Natural killer cell (primary cell): ENCODE results near the gene MAEA. TPM values are rescaled to one million over a fixed set of nuclear protein-coding genes. Genes with fewer than 3 reads are reported as not detected.

ENCODE experiments used
- ATAC-seq, 3 donors: fragments of 150-1000 bp in 2 of 3; fragments of 200-7000 bp in 1 of 3; cut with Tn5 transposase; 1 replicate in 1 of 3; 2 replicates in 2 of 3; pipeline ENCODE4 v1.10.0; 2021; ENCODE audit warnings: mild to moderate bottlenecking in 2 of 3, moderate library complexity in 2 of 3
- DNase-seq, 2 donors: peaks; one replicate each; pipeline versions ENCODE4 v3.0.0 to v3.0.0-alpha.2; 2013 to 2021; ENCODE audit warnings: mixed read lengths in 1 of 2
- H3K27ac ChIP-seq: one replicate; pipeline ENCODE4 v1.5.1; 2013; ENCODE audit warnings: mild to moderate bottlenecking, low read length
- H3K27me3 ChIP-seq: one replicate; pipeline ENCODE4 v1.6.1; 2013; ENCODE audit warnings: low read length; ENCODE audit not compliant: control insufficient read depth, insufficient read depth
- H3K36me3 ChIP-seq: one replicate; pipeline ENCODE4 v1.6.1; 2013; ENCODE audit warnings: low read length; ENCODE audit not compliant: control insufficient read depth, insufficient read depth
- H3K4me1 ChIP-seq: one replicate; pipeline ENCODE4 v1.6.1; 2013; ENCODE audit warnings: low read length; ENCODE audit not compliant: control insufficient read depth, insufficient read depth
- H3K4me3 ChIP-seq: one replicate; pipeline ENCODE4 v1.5.1; 2013; ENCODE audit warnings: low read length
- H3K9me3 ChIP-seq: one replicate; pipeline ENCODE4 v1.6.1; 2013; ENCODE audit warnings: low read length; ENCODE audit not compliant: control insufficient read depth, insufficient read depth
- H3K27ac Mint-ChIP-seq, 2 donors: one replicate each; pipeline ENCODE4 v1.8.0; 2022; ENCODE audit warnings: mild to moderate bottlenecking in 2 of 2, mixed read lengths in 2 of 2, moderate library complexity in 1 of 2
- H3K27me3 Mint-ChIP-seq, 2 donors: one replicate each; pipeline ENCODE4 v1.8.0; 2022; ENCODE audit warnings: low read depth in 2 of 2, mixed read lengths in 2 of 2
- H3K36me3 Mint-ChIP-seq: one replicate; pipeline ENCODE4 v1.8.0; 2022; ENCODE audit warnings: mixed read lengths
- H3K4me1 Mint-ChIP-seq, 2 donors: one replicate each; pipeline ENCODE4 v1.8.0; 2022; ENCODE audit warnings: mixed read lengths in 2 of 2
- H3K4me3 Mint-ChIP-seq: one replicate; pipeline ENCODE4 v1.8.0; 2022; ENCODE audit warnings: mild to moderate bottlenecking, moderate library complexity, mixed read lengths
- H3K9me3 Mint-ChIP-seq, 2 donors: one replicate each; pipeline ENCODE4 v1.8.0; 2022; ENCODE audit warnings: mixed read lengths in 2 of 2
- WGBS: methylation state at CpG from one replicate; pipeline ENCODE4 v1.1.7; 2013; ENCODE audit warnings: missing lambda C conversion rate; ENCODE audit not compliant: insufficient coverage; 5-methylcytosine and 5-hydroxymethylcytosine counted together
- intact Hi-C: fragments of 100-400 bp; cut with micrococcal nuclease; formaldehyde crosslinking; loops from one replicate; pipeline ENCODE4 v1.14.2; 2022
- total RNA-seq, 4 donors: library from RNA; stranded (reverse); fragments of 120-200 nt in 1 of 4; gene quantifications; one replicate each; pipeline versions ENCODE4 v1.2.3 to v1.2.4, GENCODE V29; 2013 to 2022
- TF ChIP-seq, protein P1 (sequence below): fragments of 200-600 bp; IDR thresholded peaks from one replicate; pipeline ENCODE4 v1.8.0; 2022; ENCODE audit warnings: antibody characterized with exemption

MAEA gene
- total RNA-seq, 3 donors from 2014 or later (not counting 1 experiment from before 2014, with no cell fraction given) = 63.5 to 89.2 (median 64.0) TPM

GRCh38 chr4:1340181-1340747 is 50.6 kb downstream of the MAEA start:
- no peak overlapping the region for H3K27ac Mint-ChIP-seq
- Histone ChIP-seq H3K36me3 (peaks cover 45% of the 10 kb centered on the region), H3K27me3 (no peaks in the 10 kb centered on the region), H3K27ac (no peak overlapping the region), H3K9me3 (no peaks in the 10 kb centered on the region), H3K4me3 (no peak overlapping the region), H3K4me1 (peaks cover 4% of the 10 kb centered on the region)
- H3K9me3 Mint-ChIP-seq = no peaks in the 10 kb centered on the region
- TF ChIP-seq, protein P1, sequence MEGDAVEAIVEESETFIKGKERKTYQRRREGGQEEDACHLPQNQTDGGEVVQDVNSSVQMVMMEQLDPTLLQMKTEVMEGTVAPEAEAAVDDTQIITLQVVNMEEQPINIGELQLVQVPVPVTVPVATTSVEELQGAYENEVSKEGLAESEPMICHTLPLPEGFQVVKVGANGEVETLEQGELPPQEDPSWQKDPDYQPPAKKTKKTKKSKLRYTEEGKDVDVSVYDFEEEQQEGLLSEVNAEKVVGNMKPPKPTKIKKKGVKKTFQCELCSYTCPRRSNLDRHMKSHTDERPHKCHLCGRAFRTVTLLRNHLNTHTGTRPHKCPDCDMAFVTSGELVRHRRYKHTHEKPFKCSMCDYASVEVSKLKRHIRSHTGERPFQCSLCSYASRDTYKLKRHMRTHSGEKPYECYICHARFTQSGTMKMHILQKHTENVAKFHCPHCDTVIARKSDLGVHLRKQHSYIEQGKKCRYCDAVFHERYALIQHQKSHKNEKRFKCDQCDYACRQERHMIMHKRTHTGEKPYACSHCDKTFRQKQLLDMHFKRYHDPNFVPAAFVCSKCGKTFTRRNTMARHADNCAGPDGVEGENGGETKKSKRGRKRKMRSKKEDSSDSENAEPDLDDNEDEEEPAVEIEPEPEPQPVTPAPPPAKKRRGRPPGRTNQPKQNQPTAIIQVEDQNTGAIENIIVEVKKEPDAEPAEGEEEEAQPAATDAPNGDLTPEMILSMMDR = no peak
- ATAC-seq = no peak
- DNase-seq = no peak
- WGBS = 93% methylated on average over 29 of the region's 29 CpGs
- H3K36me3 Mint-ChIP-seq = peaks cover 8% of the 10 kb centered on the region
- intact Hi-C loops = no loop called here
- no peaks in the 10 kb centered on the region for H3K27me3 Mint-ChIP-seq
- peaks cover 15 to 16% of the 10 kb centered on the region in 2 donors for H3K4me1 Mint-ChIP-seq
- no peak overlapping the region for H3K4me3 Mint-ChIP-seq

DNA sequence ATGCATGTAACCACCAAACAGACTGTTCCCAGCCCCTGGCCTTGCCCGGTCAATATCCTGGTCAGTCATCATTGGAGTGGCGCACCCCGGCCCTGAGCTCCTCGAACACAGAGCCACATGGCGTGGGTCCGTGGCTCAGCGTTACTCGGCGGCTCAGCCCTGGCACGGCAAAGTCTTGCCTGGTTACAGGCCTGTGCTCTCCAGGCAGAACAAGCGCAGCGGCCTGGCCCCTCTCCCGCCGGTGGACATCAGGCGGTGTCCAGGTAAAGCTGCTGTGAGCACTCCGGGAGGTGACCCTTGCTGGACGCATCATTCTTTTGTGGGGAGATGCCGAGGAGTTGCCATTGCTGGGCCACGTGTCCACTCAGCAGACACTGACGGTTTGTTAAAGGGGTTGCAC is 51.2 kb downstream of the MAEA start:
- H3K27ac ChIP-seq = no peak overlapping the region
- 97% methylated on average over 20 of the region's 20 CpGs for whole genome bisulfite sequencing
- H3K4me3 ChIP-seq = no peak overlapping the region
- DNase-seq (no peak), ATAC-seq (no peak)
- H3K27me3 Mint-ChIP-seq = no peaks in the 10 kb centered on the region
- no peak overlapping the region for H3K27ac Mint-ChIP-seq
- TF ChIP-seq, protein P1 = no peak
- peaks cover 19 to 22% of the 10 kb centered on the region in 2 donors for H3K4me1 Mint-ChIP-seq
- H3K9me3 Mint-ChIP-seq = no peaks in the 10 kb centered on the region
- no peaks in the 10 kb centered on the region for H3K9me3 ChIP-seq
- H3K36me3 ChIP-seq = peaks cover 45% of the 10 kb centered on the region
- no peaks in the 10 kb centered on the region for H3K27me3 ChIP-seq
- intact Hi-C loops = no loop called here
- peaks cover 10% of the 10 kb centered on the region for H3K4me1 ChIP-seq
- no peak overlapping the region for H3K4me3 Mint-ChIP-seq
- peaks cover 7% of the 10 kb centered on the region for H3K36me3 Mint-ChIP-seq

GRCh38 chr4:1342003-1342402 is 52.3 kb downstream of the MAEA start:
- Histone ChIP-seq H3K4me1 (peaks cover 12% of the 10 kb centered on the region), H3K27ac (no peak overlapping the region), H3K36me3 (peaks cover 38% of the 10 kb centered on the region), H3K4me3 (no peak overlapping the region), H3K9me3 (no peaks in the 10 kb centered on the region), H3K27me3 (no peaks in the 10 kb centered on the region)
- WGBS = no CpG with 5 or more reads among the region's 1 CpG
- ATAC-seq (no peak), DNase-seq (no peak)
- TF ChIP-seq, protein P1 = no peak
- intact Hi-C loops = no loop called here
- Mint-ChIP-seq H3K9me3 (no peaks in the 10 kb centered on the region), H3K4me3 (no peak overlapping the region), H3K36me3 (peaks cover 7% of the 10 kb centered on the region), H3K4me1 (peaks cover 20 to 23% of the 10 kb centered on the region in 2 donors), H3K27me3 (no peaks in the 10 kb centered on the region), H3K27ac (no peak overlapping the region)

GRCh38 chr4:1344696-1345095 is 55.0 kb downstream of the MAEA start:
- Mint-ChIP-seq H3K27me3 (no peaks in the 10 kb centered on the region), H3K36me3 (no peaks in the 10 kb centered on the region), H3K9me3 (no peaks in the 10 kb centered on the region), H3K27ac (peak overlapping the region; percentile 81 to 91), H3K4me1 (peaks cover 34 to 35% of the 10 kb centered on the region in 2 donors), H3K4me3 (peak overlapping the region; percentile 90)
- ATAC-seq (no peak), DNase-seq (no peak)
- WGBS = 91% methylated on average over 12 of the region's 12 CpGs
- Histone ChIP-seq H3K9me3 (no peaks in the 10 kb centered on the region), H3K4me1 (peaks cover 26% of the 10 kb centered on the region), H3K27ac (no peak overlapping the region), H3K27me3 (no peaks in the 10 kb centered on the region), H3K4me3 (no peak overlapping the region), H3K36me3 (peaks cover 15% of the 10 kb centered on the region)
- TF ChIP-seq, protein P1 = no peak
- intact Hi-C loops = loop anchor here (5.0 kb wide), 1 partner anchor 57 kb away; the partner anchor contains the start of gene MAEA
